NT2/D1 (cell line): ENCODE data around the gene CNN1.

Source experiments
- SUZ12 ChIP-seq: IDR thresholded peaks from 2 replicates; pipeline ENCODE4 v1.6.1; 2011; ENCODE audit not compliant: insufficient read length, insufficient read depth; ENCODE audit errors: extremely low read depth
- YY1 ChIP-seq: IDR thresholded peaks from 2 replicates; pipeline ENCODE4 v1.6.1; 2011; ENCODE audit not compliant: insufficient read length, insufficient read depth

DNA sequence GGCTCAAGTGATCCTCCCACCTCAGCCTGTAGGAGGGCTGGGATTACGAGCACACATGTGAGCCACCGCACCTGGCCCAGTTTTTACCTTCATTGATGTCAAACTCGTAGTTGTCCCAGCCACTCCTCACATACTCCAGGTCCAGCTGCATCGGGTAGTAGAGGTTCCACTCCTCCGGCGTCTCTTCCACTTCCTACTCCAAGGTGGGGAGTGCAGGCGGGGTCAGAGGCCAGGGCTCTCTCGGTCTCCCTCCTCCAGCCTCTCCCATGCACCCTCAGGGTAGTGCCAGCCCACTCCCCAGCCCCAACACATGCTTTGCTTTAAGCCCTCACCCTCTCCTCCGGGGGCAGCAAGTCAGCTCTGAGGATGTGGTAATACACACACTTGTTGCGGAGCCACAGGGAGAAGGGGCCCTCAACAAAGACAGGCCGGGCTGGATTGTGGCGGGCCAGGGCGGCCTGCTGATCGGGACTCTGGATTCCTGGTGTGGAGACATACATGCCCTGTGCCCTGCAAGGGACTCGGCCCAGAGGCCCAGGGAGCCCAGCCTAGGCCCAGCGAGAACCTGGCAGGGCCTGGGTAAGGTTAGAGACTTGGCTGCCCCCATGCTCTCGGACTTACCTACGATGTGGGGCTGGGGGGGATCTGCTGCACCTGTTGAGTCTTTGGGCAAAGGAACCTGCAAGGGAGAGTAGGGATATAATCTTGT is 31.1 kb upstream of the CNN1 start:
- TF ChIP-seq SUZ12: no peak
- TF ChIP-seq YY1: no peak
